Fibroblast of peridontal ligament (primary cell): ENCODE results near the gene MISP3.

Source experiments
- DNase-seq: peaks from one replicate; pipeline ENCODE4 v3.0.0-alpha.2; 2010; ENCODE audit errors: extremely low read depth

Gene MISP3

DNA sequence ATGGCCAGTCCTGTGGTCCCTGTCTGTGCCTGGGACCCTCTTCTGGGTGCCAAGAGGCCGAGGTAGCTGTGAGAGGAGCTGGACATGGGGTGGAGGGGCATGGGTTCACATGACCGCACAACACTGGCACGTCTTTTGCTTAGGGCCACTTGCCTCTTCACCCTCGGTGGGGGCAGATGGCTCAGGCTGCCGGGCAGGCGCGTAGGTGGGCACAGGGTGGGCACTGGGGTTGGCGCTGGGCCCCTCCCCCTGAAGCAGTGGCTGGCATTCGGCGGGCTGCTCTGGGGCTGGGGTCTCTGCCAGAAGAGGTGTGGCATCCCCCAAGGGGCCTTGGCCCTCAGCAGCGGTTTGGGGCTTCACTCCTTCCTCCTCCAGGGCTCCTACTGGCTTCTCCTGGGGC, 19.1 kb upstream of the MISP3 start:
- DNase-seq, result no peak

DNA sequence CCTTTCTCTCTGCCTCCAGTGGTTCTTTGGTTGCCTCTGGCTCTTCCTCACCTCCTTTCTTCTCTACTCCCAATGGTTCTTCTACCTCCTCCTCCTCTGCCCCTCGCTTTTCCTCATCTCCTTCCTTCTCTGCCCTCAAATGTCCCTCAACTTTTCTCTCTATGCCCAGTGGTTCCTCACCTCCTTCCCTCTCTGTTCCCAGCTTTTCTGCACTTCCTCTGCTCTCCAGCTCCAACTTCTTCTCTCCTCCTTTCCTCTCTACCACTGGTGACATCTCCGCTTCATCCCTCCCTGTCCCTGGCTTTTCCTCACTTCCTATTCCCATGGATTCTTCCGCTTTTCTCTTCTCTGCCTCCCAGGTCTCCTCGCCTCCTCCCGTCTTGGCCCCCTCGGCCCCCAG, 18.5 kb upstream of the MISP3 start:
- no peak for DNase-seq

DNA sequence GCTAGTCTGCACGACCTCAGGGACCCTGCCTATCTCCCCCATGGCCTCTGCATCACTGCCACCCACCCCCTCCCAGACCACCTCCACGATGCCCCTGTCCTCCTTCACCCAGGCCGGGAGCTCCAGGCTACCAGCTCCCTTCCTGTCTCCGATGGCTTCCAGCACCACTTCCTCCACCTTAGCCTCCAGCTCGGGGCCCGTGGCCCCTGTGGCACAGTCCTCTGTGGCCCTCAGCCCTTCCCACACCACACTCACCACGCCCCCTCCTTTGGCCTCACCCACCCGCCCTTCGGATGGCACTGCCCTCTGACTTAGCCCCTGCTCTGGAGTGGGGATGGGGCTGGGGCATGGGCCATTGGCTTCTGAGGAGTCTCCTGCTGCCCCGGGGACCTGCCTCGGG, 17.9 kb upstream of the MISP3 start:
- DNase-seq, result no peak

DNA sequence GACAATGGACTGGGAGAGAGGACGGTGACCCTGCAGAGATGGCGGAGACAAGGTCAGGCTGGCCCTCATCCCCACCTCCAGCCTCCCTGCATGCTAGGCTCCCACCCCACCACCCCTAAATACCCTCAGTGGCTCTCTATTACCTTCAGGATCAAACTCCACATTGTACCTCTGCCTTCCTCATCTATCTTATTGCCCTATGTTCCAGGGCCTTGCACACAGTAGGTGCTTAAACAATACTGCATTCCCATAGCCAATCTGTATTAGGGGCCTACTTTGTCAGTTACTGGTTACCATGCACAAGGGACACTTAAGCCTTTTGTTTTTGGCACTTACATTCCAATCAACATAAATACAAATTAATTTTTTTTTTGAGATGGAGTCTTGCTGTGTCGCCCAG, 17.2 kb upstream of the MISP3 start:
- DNase-seq, result no peak

DNA sequence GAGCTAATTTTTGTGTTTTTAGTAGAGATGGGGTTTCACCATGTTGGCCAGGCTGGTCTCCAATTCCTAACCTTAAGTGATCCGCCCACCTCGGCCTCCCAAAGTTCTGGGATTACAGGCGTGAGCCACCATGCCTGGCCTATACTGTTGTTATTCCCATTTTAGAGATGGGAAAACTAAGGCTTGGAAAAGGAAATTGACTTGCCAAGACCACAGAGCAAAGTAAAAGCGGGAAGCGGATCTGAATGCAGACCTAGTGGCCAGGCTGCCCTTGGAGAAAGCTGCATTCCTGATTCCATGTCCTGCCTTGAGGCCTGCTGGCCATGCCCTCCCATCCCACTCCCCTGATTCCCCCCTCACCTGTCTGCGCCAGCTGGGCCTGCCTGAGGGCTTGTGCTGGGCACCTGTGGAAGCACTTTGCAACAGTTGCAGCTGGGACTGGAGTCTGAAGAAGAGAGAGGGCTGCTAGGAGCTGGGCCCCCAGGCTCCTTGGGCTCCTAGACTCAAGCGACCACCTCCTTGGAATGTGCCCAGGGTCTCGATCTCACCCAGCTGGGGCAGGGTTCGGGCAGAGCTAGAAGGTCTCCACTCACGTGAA, 16.4 kb upstream of the MISP3 start:
- DNase-seq, result no peak

DNA sequence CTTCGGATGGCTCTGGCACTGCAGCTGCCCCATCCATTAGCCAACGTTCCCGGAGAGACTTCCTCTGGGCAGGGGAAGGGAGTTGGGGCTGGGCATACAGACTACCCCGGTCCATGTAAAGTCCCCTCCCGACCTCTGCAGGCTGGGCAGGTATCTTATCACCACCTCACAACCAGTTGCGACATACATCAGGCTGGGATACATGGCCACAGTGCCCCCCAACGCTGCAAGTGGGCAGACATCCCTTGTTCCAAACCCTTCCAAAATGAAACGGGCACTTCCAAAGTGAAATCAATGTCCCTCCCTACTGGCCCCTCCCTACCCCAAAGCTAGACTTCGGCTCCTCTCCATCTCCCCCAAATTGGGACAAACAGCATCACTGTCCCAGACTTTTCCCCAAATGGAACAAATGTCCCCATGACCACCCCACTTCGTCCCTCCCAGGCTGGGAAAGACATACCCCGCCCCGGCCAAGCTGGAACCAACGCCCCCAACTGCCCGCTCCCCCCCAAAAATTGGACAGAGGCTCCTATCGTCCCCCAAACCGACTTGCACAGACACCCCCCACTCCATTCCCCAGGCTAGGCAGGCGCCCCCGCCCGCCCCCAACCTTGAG, 15.7 kb upstream of the MISP3 start:
- no peak for DNase-seq

DNA sequence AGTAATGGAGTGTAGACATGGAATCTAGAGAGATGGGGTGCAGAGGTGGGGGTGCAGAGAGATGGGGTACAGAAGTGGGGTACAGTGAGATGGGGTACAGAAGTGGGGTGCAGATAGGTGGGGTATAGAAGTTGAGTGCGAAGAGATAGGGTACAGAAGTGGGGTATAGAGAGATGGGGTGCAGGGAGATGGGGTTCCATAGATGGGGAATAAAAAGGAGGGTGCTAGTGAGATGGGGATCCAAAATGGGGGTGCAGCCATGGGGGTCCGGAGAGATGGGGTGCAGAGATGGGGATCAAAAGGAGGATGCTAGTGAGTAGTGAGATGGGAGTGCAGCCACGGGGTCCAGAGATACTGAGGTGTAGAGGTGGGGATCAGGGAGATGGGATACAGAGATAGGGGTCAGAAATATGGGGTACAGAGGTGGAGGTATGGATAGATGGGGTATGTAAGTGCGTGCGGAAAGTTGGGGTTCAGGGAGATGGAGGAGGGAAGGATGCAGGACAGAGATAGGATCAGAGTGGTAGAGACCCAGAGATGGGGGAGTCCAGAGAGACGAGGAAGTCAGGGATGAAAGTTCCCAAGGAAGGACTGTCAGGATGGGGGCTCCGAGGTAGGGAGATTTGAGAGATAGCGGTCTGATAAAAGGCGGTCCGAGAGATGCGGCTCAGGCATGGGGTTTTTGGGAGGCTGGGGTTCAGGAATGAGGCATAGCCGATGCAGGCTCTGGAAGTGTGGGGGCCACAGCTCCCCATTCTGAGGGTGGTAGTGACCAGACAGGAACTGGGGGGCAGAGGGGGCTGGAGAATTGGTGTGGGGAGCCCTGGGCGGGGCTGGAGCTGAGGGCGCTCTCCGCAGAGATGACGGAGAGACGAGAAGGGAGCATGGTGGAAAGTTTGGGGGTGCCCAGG, 14.1 kb upstream of the MISP3 start:
- DNase-seq, result no peak

DNA sequence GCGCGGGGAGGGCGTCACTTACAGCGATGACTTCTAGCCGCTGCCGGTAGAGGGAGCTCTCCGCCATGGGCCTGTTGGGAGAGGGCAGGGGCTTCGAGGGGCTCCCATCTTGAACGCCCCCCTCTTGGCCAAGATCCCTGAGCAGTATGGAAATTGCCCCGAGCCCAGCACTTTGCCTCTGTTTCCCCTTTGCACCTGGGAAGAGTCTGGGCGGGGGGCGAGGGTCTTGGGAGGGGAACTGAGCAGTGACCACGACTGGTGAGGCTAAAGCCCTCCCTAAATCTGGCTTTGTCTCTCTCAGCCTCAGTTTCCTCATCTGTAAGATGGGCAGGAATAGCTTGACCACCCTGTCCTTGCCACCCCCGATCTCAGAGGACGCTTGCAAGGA, 13.5 kb upstream of the MISP3 start:
- no peak for DNase-seq

DNA sequence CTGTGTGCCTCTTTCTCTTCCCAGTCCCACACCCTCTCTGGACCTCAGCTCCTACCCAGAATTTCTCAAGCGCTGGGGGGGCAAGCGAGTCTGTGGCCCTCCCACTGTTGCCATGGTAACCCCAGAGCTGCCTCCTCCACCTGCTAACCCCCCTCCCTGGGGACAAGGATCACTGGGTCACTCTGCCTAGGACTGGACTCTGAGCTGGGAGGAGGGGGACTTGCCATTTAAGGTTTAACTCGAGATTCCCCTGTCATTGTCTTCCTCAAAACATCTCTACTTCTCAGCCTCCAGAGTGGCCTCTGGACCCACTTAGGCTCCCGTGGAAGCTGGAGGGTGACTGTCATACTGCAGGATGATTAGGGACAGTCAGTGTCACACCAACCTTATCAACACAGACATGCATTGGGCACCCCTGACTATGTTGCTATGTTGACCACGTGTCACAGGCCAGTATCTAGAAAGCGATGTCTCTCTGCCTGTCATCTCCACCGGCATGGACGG, 12.9 kb upstream of the MISP3 start:
- no peak for DNase-seq

DNA sequence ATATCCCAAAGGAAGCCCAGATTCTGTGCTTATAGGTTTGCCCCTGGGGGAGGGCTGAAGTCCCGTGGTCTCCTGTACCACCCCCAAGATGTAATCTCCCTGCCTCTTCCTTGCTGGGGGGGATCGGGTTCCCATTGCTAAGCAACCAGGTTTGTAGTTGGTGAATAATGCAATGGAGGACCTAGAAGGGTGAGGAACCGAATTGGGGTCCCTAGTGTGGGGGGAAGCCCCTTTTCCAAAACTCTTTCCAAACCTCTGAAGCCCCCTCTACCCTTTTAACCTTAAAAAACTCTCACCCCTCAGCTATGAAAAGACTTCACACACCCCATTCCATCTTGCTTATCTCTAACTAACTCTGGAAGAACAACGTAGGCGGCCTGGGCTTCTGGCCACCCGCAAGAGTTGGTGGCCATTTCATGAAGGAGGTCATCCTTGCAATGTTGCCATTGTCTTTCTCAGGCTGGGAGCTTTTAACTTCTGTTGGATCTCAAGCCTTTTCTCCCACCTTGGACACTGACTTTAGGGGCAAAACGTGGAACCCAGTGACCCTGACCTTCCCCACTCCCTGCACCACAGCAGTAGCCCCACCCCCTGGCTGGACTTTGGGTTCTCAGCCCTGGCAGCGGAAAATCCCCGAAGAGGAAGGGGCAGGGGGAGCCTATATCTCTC, 11.4 kb upstream of the MISP3 start:
- DNase-seq, result no peak

DNA sequence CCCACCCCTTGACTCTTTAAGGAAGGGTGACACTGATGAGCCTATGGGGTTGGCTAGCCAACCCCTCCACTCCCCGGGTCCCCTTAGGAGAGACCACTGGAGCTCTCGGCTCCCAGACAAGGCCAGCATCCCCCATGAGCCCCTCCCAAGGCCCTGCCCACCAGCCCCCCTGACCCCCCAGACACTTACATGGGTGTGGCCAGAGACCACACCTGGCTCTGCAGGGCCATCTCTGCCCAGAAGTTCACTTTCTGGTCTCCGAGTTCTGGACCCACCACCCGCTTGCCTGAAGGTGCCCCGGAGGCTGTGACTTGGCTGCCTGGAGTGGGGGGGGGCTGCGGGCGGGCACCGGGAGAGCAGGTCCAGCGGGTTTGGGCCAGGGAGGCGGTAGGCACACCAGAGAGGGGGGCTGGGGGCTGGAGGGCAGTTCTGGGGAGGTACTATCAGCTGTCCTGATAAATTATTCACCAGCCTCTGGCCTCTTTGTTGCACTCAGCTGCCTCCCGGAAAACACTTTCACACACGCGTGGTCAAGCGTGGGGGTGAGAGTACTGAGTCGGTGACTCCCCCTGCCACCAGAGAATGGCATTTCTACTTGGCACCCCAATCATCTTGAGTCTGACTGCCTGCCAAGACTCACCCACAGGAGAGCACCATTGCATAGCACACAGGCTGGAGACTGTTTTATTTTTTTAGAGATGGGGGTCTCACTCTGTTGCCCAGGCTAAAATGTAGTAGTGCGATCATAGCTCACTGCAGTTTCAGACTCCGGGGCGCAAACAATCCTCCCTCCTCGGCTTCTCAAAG, 10.6 kb upstream of the MISP3 start, which contains the start of gene PALM3:
Gene PALM3, minus strand, starts transcription at position 326 of the 807 bp plus-strand sequence. Its CDS starts 96 bp downstream, at position 230.
- DNase-seq, result no peak

DNA sequence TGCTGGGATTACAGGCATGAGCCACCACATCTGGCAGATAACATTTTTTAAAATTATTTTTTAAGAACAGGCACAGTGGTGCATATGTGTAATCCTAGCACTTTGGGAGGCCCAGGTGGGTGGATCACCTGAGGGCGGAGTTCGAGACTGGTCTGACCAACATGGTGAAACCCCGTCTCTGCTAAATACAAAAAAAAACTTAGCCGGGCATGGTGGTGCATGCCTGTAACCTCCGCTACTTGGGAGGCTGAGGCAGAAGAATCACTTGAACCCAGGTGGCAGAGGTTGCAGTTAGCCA, 10.1 kb upstream of the MISP3 start:
- DNase-seq, result no peak

DNA sequence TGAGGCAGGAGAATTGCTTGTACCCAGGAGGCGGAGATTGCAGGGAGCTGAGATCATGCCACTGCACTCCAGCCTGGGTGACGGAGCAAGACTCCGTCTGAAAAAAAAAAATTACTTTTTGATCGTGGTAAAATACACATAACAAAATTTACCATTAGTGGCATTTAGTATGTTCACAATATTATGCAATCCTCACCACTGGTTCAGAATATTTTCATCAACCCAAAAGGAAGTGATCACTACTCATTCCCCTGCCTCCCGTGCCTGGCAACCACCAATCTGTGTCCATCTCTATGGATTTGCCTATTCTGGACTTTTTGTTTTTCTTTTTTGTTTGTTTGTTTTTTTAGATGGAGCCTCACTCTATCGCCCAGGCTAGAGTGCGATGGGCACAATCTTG, 9.5 kb upstream of the MISP3 start:
- DNase-seq, result no peak

DNA sequence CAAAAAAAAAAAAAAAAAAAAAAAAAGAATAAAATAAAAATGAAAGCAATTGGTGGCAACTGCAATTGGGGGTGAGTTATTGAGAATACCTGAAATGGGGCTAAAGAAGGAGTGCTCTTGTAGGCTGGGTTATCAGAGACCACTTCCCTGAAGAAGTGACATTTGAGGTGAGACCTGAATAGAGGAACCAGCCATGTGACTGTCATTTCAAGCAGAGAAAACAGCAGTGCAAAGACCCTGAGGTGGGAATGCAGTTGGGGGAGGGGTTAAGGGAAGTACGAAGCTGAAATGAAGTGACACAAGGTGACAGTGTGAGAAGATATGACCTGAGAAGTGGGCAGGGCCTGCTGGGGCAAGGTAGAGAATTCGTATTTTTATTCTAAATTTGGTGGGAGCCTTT, 6.5 kb upstream of the MISP3 start:
- no peak for DNase-seq

DNA sequence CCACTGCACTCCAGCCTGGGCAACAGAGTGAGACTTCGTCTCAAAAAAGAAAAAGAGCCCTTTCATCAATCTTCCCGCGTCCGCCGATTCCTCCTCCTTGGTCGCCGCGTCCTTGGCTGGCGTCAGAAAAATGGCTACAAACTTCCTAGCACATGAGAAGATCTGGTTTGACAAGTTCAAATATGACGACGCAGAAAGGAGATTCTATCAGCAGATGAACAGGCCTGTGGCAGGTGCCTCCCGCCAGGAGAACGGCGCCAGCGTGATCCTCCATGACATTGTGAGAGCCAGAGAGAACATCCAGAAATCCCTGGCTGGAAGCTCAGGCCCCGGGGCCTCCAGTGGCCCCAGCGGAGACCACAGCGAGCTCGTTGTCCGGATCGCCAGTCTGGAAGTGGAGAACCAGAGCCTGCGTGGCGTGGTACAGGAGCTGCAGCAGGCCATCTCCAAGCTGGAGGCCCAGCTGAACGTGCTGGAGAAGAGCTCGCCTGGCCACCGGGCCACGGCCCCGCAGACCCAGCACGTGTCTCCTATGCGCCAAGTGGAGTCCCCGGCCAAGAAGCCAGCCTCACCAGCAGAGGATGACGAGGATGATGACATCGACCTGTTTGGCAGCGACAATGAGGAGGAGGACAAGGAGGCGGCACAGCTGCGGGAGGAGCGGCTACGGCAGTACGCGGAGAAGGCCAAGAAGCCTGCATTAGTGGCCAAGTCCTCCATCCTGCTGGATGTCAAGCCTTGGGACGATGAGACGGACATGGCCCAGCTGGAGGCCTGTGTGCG, 2.1 kb upstream of the MISP3 start:
- DNase-seq, result no peak

DNA sequence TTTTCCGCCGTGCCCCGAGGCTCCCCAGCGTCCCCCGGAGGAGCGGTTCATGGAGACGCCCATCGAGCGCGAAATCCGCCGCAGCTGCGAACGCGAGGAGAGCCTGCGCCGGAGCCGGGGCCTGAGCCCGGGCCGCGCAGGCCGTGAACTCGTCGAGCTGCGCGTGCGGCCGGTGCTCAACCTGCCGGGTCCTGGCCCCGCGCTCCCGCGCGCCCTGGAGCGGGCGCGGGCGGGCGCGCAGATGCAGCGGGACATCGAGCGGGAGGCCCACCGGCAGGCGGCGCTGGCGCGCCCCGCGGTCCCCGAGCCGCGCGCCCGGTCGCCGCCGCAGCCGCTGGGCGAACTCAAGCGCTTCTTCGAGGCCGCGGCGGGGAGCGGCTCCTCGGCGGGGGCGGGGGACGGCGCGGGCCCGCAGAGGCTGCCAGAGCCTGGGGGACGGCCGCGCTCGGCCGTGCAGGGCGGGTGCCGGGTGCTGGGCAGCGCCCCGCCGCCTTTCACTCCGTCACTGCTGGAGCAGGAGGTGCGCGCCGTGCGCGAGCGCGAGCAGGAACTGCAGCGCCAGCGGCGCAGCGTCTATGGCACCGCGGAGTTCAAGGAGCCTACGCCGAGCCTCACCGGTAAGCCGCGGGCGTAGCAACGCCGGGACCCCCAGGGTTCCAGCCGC, 807 bp downstream of the MISP3 start:
- DNase-seq, result peak; percentile 72

DNA sequence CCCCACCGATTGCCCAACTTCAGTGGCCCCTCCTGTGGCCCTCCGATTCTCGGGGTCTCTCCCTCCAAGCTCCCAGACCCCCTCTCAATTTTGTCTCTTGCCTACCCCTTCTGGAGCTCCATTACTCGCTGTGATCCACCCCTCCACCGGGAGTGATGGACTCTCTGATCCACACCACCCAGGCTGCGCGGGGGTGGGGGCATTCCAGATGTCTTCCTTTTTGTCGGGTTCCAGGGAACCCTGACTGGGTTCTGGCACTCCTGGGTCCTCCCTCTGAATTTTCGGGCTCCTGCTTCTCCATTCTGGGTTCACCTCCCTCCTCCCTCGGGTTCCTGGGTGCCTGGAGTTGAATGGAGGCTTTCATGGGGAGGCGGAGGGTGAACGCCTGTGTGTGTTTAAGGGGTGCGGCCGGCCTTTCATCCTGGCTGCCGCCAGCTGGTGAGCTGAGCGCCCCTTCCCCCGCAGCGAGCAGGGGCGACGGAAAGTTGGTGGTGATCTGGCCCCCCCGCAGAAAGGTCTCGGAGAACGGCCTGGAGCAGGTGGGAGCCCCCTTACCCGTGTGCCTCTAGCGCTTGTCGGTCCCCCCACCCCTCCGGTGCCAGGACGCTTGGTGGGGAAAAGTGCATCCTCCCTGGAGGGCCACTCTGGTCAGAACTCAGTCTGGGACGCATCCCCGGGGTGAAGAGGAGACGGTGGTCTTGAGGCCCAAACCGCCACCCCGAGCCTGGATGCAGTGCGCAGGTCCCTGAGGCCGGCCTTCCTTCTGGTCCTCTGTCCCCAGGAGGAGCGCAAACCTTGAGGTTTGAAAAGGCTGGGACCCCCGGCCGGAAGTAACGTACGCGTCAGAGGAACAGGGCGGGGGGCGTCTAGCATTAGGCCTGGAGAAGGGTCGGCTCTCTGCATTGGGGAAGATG, 1.6 kb downstream of the MISP3 start:
- DNase-seq, result no peak

DNA sequence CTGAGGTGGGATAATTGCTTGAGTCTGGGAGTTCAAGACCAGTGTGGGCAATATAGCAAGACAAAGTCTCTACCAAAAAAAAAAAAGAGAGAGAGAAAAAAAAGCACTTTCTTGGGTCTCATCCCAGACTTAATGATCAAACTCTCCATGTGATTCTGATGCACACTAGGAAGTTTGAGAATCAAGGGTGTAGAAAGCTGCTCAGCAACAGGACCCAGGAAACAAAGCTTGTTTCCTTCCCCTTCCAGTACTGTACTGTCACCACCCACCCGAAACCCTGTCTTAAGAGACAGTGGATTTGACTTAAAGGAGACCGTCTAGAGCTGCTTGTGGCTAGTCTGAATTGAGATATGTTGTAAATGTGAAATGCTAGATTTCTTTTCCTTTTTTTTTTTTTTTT, 5.8 kb downstream of the MISP3 start:
- DNase-seq, result peak; percentile 73
